ENCODE results near the gene UCK2. TPM values are rescaled to one million over a fixed set of nuclear protein-coding genes. Genes with fewer than 3 reads are reported as not detected.

Gene UCK2
- total and polyA plus RNA-seq, 2 donors (not counting 3 experiments of a cell fraction or from before 2014, with no cell fraction given) = 62.3 to 74.7 TPM

DNA sequence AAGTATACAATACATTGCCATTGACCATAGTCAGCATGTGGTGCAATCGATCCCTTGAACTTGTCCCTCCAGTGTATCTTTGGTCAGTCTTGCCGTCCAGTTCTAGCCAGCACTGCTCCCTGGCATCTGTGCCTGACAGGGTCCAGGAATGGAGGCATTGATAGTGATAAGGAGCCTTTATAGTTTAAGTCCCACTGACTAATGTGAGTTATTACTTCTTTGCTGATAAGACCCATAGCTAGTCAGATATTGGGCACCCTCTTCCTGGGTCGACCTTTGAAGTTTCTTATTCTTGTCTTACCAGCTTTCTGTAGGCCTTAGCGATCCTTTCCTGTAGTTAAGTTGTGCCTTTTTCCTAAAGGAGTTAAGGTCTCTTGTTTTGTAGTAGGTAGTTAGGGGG lies 13.0 kb downstream of the UCK2 start:
- dilution Hi-C loops (cut with MboI; ENCODE audit: extremely low pct_ligation_motif_present, low sequenced_read_pairs) (no loop called here), intact Hi-C loops (cut with micrococcal nuclease) (no loop called here)
- peaks cover 2% of the 10 kb centered on the region for H4K20me1 ChIP-seq (replicated peaks; ENCODE audit: control insufficient read depth, extremely low read depth, insufficient read depth, low read length)
- POLR2A ChIA-PET = no interaction called here
- no peaks in the 10 kb centered on the region for H3K27me3 ChIP-seq (ENCODE audit: control insufficient read depth in 2 of 2, insufficient read depth in 2 of 2, low read length in 2 of 2)
- CTCF ChIA-PET = interaction anchor here (0.6 to 1.7 kb wide), 2 partner anchors 11 to 110 kb away, joined by 3 to 9 read pairs; no protein-coding TSS in a partner anchor
- H3K27ac ChIP-seq (ENCODE audit: insufficient read depth, low read depth, low read length) = no peak overlapping the region
- H2AFZ ChIP-seq (ENCODE audit: low read depth, low read length) = no peak overlapping the region
- peaks cover 34% of the 10 kb centered on the region for H3K4me1 ChIP-seq (ENCODE audit: control insufficient read depth, extremely low read depth, insufficient read depth, low read length)
- H3K4me2 ChIP-seq (ENCODE audit: insufficient read depth, low read length) = no peak overlapping the region
- peaks cover 99% of the 10 kb centered on the region for H3K79me2 ChIP-seq (ENCODE audit: control insufficient read depth, insufficient read depth, low read length)
- TF ChIP-seq JUN (IDR thresholded peaks at IDR 0.05; ENCODE audit: borderline replicate concordance, insufficient read depth, insufficient read length, low read depth) (no peak), GATA2 (IDR thresholded peaks at IDR 0.05; ENCODE audit: insufficient read depth, insufficient read length, low read depth, low read length) (no peak), FOS (IDR thresholded peaks at IDR 0.05; ENCODE audit: borderline replicate concordance, insufficient read depth, low read length) (no peak), EZH2 (IDR thresholded peaks at IDR 0.05; ENCODE audit: borderline replicate concordance, low read depth, low read length, severe bottlenecking) (no peak), MYC (IDR thresholded peaks at IDR 0.05; ENCODE audit: low read depth, low read length) (no peak), POLR2A (IDR thresholded peaks at IDR 0.05; ENCODE audit: low read depth, low read length) (no peak), POLR2AphosphoS5 (IDR thresholded peaks at IDR 0.05; ENCODE audit: insufficient read depth, low read depth, low read length) (no peak)
- TF ChIP-seq, protein P1, sequence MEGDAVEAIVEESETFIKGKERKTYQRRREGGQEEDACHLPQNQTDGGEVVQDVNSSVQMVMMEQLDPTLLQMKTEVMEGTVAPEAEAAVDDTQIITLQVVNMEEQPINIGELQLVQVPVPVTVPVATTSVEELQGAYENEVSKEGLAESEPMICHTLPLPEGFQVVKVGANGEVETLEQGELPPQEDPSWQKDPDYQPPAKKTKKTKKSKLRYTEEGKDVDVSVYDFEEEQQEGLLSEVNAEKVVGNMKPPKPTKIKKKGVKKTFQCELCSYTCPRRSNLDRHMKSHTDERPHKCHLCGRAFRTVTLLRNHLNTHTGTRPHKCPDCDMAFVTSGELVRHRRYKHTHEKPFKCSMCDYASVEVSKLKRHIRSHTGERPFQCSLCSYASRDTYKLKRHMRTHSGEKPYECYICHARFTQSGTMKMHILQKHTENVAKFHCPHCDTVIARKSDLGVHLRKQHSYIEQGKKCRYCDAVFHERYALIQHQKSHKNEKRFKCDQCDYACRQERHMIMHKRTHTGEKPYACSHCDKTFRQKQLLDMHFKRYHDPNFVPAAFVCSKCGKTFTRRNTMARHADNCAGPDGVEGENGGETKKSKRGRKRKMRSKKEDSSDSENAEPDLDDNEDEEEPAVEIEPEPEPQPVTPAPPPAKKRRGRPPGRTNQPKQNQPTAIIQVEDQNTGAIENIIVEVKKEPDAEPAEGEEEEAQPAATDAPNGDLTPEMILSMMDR (IDR thresholded peaks at IDR 0.05; ENCODE audit: extremely low read depth in 1 of 2, insufficient read depth in 1 of 2, low read depth in 1 of 2, low read length in 2 of 2) = no peak
- TF ChIP-seq, protein P2, sequence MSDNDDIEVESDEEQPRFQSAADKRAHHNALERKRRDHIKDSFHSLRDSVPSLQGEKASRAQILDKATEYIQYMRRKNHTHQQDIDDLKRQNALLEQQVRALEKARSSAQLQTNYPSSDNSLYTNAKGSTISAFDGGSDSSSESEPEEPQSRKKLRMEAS (IDR thresholded peaks at IDR 0.05; ENCODE audit: insufficient read depth, insufficient read length) = no peak
- no peak overlapping the region for H3K9ac ChIP-seq (replicated peaks; ENCODE audit: extremely low read depth, insufficient read depth, low read length)
- no peaks in the 10 kb centered on the region for H3K36me3 ChIP-seq (ENCODE audit: control insufficient read depth in 2 of 2, extremely low read depth in 1 of 2, insufficient read depth in 2 of 2, low read length in 2 of 2)
- DNase-seq (ENCODE audit: low read depth, low spot score) (no peak), FAIRE-seq (no peak)
- no peaks in the 10 kb centered on the region for H3K9me1 ChIP-seq (replicated peaks; ENCODE audit: control insufficient read depth, extremely low read depth, insufficient read depth, low read length)
- BruUV-seq (replicated peaks) = no TSS peak
- no peak overlapping the region for H3K4me3 ChIP-seq (replicated peaks in 1 of 3; ENCODE audit: insufficient read depth in 1 of 3, low read depth in 1 of 3, low read length in 3 of 3)
- H3K9me3 ChIP-seq (replicated peaks; ENCODE audit: control insufficient read depth, insufficient read depth, low read length) = no peaks in the 10 kb centered on the region
